Stimulated activated CD4-positive, alpha-beta T cell treated with anti-CD3 and anti-CD28 coated beads, Interleukin-15, amount 100 ng/mL, for 24 hours (primary cell): Measurements from ENCODE around the gene DHPS.
"Not testable (repeated sequence)": the region's sequence is repeated elsewhere in the genome, so short reads cannot be mapped to it uniquely, and the experiment has no call there.

Experiments used
- DNase-seq: peaks from one replicate; pipeline ENCODE4 v3.0.0-alpha.2; 2020

The DHPS gene

GRCh38 chr19:12670159-12670928 lies 11.3 kb downstream of the DHPS start:
- no peak for DNase-seq

GRCh38 chr19:12669270-12670158 lies 12.2 kb downstream of the DHPS start:
- DNase-seq, result peak; percentile 80

GRCh38 chr19:12668932-12669269 lies 12.8 kb downstream of the DHPS start:
- peak; percentile 78 for DNase-seq

DNA sequence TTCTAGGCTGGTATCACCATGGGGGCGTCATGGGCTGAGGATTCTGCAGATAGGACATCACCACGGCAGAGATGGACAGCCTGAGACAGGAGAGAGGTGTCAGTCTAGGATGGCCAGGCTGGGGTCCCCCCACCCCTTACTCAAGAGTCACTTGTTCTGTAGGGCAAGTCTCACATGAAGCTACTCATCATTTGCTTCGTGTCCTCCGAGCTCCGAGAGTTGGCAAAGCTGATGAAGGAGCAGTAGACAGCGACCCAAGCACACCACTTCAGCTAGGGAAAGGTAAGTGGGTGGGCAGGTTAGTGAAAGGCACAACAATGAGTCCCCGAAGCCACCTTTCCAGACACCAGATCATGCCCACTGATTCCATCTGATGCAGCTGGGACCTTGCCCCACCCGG lies 13.3 kb downstream of the DHPS start:
- DNase-seq, result no peak

GRCh38 chr19:12667731-12668302 lies 13.9 kb downstream of the DHPS start:
- DNase-seq, result no peak

- peak; percentile 89 for DNase-seq
Measured at GRCh38 chr19:12666265-12667048, 15.2 kb downstream of the DHPS start, which contains the start of the genes MAN2B1 and WDR83. Gene MAN2B1 (minus strand): TSS chr19:12666742. CDS start chr19:12666701, 41 bp downstream. Gene WDR83 (plus strand): TSS chr19:12666807. CDS start chr19:12669791, 2,984 bp downstream.

GRCh38 chr19:12665671-12666264 lies 15.9 kb downstream of the DHPS start:
- DNase-seq, result peak; percentile 45

- peak; percentile 71 for DNase-seq
Measured at GRCh38 chr19:12665281-12665573, 16.5 kb downstream of the DHPS start.

DNA sequence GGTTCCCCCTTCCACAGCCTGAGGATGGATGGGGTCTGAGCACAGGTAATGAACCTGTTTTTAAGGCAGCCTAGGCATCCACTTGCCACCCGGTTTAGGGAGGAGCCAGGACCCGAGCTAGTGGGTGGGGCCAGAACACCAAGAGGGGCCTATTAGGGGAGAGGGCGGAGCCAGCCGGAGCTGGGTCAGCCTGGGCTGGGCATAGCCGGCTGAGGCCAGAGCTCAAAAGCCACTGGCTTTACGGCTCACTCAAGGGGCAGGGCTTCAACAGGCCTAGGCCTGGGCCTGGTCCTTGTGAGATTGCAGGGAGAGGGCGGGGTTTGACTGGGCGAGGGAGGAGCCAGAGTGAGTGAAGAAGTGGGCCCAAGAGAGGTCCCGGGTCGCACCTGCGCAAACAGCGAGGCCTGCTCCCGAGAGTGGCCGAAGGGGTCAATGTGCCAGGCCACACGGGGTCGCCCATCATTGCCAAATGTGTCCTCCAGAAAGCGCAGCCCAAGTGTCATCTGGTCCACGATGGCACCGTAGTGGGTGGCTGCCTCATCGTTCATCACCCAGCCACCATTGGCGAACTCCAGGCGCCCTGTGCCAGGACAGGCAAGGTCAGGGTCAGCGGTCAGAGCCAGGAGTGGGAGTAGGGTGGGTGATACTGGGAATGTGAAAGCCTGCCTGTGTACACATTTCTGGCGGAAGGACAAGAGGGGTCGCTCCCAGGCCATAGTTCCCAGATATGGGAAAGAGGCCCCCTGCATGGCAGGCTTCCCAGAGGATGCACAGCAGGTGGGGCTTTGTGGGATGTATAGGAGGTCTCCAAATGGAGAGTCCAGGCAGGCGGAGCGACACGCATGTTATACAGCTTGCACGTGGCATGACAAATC lies 17.0 kb downstream of the DHPS start:
- DNase-seq, result peak; percentile 43

DNA sequence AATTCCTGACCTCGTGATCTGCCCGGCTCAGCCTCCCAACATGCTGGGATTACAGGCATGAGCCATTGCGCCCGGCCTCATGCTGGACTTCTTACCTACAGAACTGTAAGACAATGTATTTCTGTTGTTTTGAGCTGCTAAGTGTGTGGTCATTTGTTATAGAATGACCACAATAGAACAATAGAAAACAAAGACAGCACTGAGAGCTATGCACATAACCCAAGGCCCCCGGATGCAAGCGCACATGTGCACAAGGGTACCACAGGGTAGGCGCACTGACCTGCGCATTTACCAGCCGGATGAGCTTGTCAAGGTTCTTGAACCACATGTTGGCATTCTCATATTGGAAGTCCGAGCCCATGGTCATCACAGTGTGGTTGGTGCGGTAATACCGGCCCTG lies 20.7 kb downstream of the DHPS start:
- DNase-seq, result no peak

- no peak for DNase-seq
Measured at GRCh38 chr19:12657966-12658365, 23.7 kb downstream of the DHPS start.

GRCh38 chr19:12656899-12657571 lies 24.6 kb downstream of the DHPS start:
- DNase-seq, result peak; percentile 59

DNA sequence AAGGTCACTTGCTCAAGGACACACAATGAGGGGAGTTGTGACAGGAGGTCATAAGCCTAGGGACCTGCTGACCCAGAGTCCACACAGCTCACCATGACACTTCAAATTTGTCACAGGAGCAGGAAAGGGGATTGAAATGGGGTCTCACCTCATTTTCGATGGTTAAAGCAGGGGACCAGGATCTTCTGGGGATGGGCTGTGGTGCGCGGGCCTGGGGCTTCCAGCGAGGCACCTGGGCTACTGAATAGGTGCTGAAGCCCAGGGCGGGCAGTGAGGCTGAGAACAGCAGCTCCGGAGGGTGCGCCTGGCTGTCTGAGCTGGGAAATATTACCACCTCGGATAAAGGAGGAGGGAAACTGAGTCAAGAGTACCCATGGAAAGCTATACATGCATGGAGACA lies 26.1 kb downstream of the DHPS start:
- DNase-seq, result no peak

DNA sequence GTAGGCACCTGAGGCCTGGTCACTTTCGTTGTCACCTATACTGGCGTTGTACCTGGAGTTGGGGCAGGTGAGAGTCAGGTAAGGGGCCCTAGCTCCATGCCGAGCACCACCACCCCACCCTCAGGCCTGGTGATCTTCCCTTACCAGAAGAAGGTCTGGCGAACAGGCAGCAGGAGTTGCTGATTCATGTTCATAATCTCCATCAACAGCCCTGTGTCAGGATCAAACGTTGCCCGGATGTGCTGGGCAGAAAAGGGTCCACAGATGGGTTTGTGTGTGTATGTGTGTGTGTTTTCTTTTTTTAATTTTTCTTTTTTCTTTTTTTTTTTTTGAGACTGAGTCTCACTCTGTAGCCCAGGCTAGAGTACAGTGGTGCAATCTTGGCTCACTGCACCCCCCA lies 29.5 kb downstream of the DHPS start:
- no peak for DNase-seq

DNA sequence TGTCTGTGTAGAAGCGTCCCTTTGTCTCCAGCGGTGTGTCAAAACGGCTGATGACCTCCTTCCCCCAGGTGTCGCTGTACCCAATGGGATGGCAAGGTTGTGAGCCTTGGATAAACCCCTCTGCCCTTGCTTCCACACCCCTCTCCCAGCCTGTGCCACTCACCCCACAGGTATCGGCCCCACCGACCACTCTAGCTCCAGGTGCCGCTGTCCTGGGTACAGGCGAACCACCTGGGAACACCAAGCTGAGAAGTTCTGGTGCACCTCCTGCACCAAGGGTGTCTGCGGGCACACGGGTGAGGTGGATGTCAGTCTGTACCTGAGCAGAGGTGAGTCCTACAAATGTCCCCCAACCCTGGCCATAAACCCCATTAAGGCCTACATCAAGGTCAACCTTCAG lies 31.7 kb downstream of the DHPS start:
- no peak for DNase-seq

DNA sequence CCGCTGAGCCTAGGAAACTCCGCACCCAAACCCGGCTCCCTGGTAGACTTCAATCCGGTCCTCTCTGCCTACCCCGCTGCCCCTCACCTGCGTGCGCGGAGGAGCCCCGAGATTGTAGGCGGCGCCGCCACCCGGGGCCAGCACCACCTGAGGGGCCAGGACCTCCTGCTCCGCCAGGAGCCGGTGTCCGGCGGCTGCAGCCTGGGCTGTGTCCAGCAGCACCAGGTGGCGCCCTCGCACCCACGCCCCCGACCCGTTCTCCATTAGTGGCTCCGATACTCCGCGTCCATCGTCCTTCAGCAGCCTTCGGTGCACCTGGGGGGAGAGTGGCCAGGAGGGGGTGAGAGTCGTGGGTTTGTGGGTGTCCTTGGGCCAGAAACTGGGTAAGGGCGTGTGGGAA lies 33.6 kb downstream of the DHPS start:
- DNase-seq, result no peak

GRCh38 chr19:12647490-12648071 lies 34.1 kb downstream of the DHPS start:
- DNase-seq, result peak; percentile 54

- DNase-seq, result no peak
Measured at GRCh38 chr19:12647047-12647446, 34.6 kb downstream of the DHPS start.

GRCh38 chr19:12646551-12646950 lies 35.1 kb downstream of the DHPS start:
- no peak for DNase-seq

DNA sequence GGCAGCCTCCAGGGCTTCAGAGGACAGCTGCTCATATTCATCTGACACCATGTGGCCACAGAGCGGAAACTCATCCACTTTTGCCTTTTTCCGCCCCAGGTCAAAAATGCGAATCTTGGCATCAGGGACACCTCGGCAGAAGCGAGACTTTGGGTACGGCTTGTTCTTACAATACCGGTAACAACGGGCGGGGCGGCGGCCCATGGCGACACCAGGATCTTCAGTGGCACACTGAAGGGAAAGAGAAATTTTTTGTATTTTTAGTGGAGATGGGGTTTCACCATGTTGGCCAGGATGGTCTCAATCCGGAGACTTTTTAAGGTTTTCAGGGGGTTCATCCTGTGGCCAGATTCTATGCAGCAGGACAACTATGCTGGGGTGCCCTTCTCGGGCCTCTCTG lies 38.0 kb downstream of the DHPS start:
- DNase-seq, result not testable (repeated sequence)

- DNase-seq, result no peak
Measured at GRCh38 chr19:12642506-12642905, 39.2 kb downstream of the DHPS start.
